GM23338 (cell line): ENCODE results near the gene PNPLA5. TPM values are rescaled to one million over a fixed set of nuclear protein-coding genes. Genes with fewer than 3 reads are reported as not detected.

Experiments
- ATAC-seq: fragments of 200-7000 bp; cut with Tn5 transposase; 3 replicates; pipeline ENCODE4 v1.9.1; 2020
- DNase-seq: peaks from one replicate; pipeline ENCODE4 v3.0.0-alpha.2; 2015; ENCODE audit warnings: low spot score
- H2AFZ ChIP-seq: fragments of 200-600 bp; sonication (generic); 2 replicates; pipeline ENCODE4 v1.8.0; 2016; ENCODE audit warnings: antibody characterized with exemption, mild to moderate bottlenecking, moderate library complexity
- H3F3A ChIP-seq: fragments of 200-600 bp; sonication (generic); replicated peaks from 2 replicates; pipeline ENCODE4 v1.8.0; 2017; ENCODE audit warnings: antibody characterized with exemption, mixed run types, low read depth
- H3K27ac ChIP-seq: fragments of 200-600 bp; sonication (generic); 2 replicates; pipeline ENCODE4 v1.6.1; 2016; ENCODE audit warnings: low read depth
- H3K27me3 ChIP-seq: fragments of 200-600 bp; sonication (generic); 2 replicates; pipeline ENCODE4 v1.8.0; 2016; ENCODE audit warnings: mild to moderate bottlenecking, mixed run types, moderate library complexity; ENCODE audit not compliant: insufficient read depth
- H3K36me3 ChIP-seq: fragments of 200-600 bp; sonication (generic); 2 replicates; pipeline ENCODE4 v1.8.0; 2016; ENCODE audit warnings: mild to moderate bottlenecking; ENCODE audit not compliant: insufficient read depth
- H3K4me1 ChIP-seq: fragments of 200-600 bp; sonication (generic); 2 replicates; pipeline ENCODE4 v1.8.0; 2016; ENCODE audit warnings: mild to moderate bottlenecking, moderate library complexity; ENCODE audit not compliant: insufficient read depth
- H3K4me2 ChIP-seq: fragments of 200-600 bp; sonication (generic); 2 replicates; pipeline ENCODE4 v1.7.1; 2017; ENCODE audit warnings: mixed run types
- H3K4me3 ChIP-seq: fragments of 200-600 bp; sonication (generic); 2 replicates; pipeline ENCODE4 v1.6.1; 2016; ENCODE audit warnings: mixed run types
- H3K79me2 ChIP-seq: fragments of 200-600 bp; sonication (generic); replicated peaks from 2 replicates; pipeline ENCODE4 v1.8.0; 2017; ENCODE audit warnings: mild to moderate bottlenecking; ENCODE audit not compliant: insufficient read depth
- H3K9me2 ChIP-seq: fragments of 200-600 bp; sonication (generic); 2 replicates; pipeline ENCODE4 v1.8.0; 2017; ENCODE audit not compliant: insufficient read depth
- H4K20me1 ChIP-seq: fragments of 200-600 bp; sonication (generic); replicated peaks from 2 replicates; pipeline ENCODE4 v1.8.0; 2017; ENCODE audit warnings: mild to moderate bottlenecking; ENCODE audit not compliant: insufficient read depth
- H3K27ac Mint-ChIP-seq: 2 replicates; pipeline ENCODE4 v1.8.0; 2020; ENCODE audit warnings: inconsistent platforms, mild to moderate bottlenecking, moderate library complexity, mixed read lengths
- H3K27me3 Mint-ChIP-seq: 3 replicates; pipeline ENCODE4 v1.8.0; 2022; ENCODE audit warnings: low read depth, mild to moderate bottlenecking, moderate library complexity, mixed read lengths, inconsistent platforms; ENCODE audit not compliant: insufficient read depth, poor library complexity
- H3K36me3 Mint-ChIP-seq: 3 replicates; pipeline ENCODE4 v1.8.0; 2021; ENCODE audit warnings: low read depth, mild to moderate bottlenecking, inconsistent platforms, moderate library complexity, mixed read lengths
- H3K4me1 Mint-ChIP-seq: 3 replicates; pipeline ENCODE4 v1.8.0; 2020; ENCODE audit warnings: mild to moderate bottlenecking, inconsistent platforms, mixed read lengths
- H3K4me3 Mint-ChIP-seq: 3 replicates; pipeline ENCODE4 v1.8.0; 2021; ENCODE audit warnings: moderate library complexity, mild to moderate bottlenecking, inconsistent platforms, mixed read lengths
- H3K9me3 Mint-ChIP-seq: 3 replicates; pipeline ENCODE4 v1.8.0; 2020; ENCODE audit warnings: moderate library complexity, mild to moderate bottlenecking, inconsistent platforms, mixed read lengths
- CREB1 ChIP-seq: fragments of 250-450 bp; sonication (Bioruptor Pico); IDR thresholded peaks from 2 replicates; pipeline ENCODE4 v1.5.0; 2020; ENCODE audit warnings: low read depth, mild to moderate bottlenecking, moderate library complexity
- EZH2 ChIP-seq: fragments of 200-600 bp; sonication (generic); IDR thresholded peaks from one replicate; pipeline ENCODE4 v1.8.0; 2017; ENCODE audit warnings: antibody characterized with exemption, mild to moderate bottlenecking, low read depth; ENCODE audit not compliant: unreplicated experiment
- EZH2phosphoT487 ChIP-seq: fragments of 200-600 bp; sonication (generic); IDR thresholded peaks from one replicate; pipeline ENCODE4 v1.8.1; 2018; ENCODE audit warnings: antibody characterized with exemption; ENCODE audit not compliant: unreplicated experiment
- JUNB ChIP-seq: IDR thresholded peaks from one replicate; pipeline ENCODE4 v1.6.1; 2016; ENCODE audit warnings: antibody characterized with exemption; ENCODE audit not compliant: unreplicated experiment
- POLR2AphosphoS5 ChIP-seq: IDR thresholded peaks from 2 replicates; pipeline ENCODE4 v1.6.1; 2016; ENCODE audit warnings: antibody characterized with exemption, low read depth
- STAT1 ChIP-seq: IDR thresholded peaks from one replicate; pipeline ENCODE4 v1.6.1; 2016; ENCODE audit warnings: antibody characterized with exemption; ENCODE audit not compliant: unreplicated experiment
- ZNF114 ChIP-seq: fragments of 250-450 bp; sonication (Bioruptor Pico); IDR thresholded peaks from 2 replicates; pipeline ENCODE4 v1.5.0; 2020; ENCODE audit warnings: mild to moderate bottlenecking, moderate library complexity
- polyA plus RNA-seq: library from polyadenylated mRNA; unstranded; fragments of >200 nt; fragmentation: Nextera tagmentation; extraction: Ambion mirVana; gene quantifications from 2 replicates; pipeline ENCODE4 v1.2.1, GENCODE V29; 2016
- total RNA-seq: library from RNA; depleted of rRNA; stranded (reverse); fragments of >200 nt; shearing (Covaris generic); gene quantifications from 2 replicates; pipeline ENCODE4 v1.2.3, GENCODE V29; 2014
- TF ChIP-seq, protein P1 (sequence below): IDR thresholded peaks from 2 replicates; pipeline ENCODE4 v1.6.1; 2016; ENCODE audit warnings: antibody characterized with exemption
- TF ChIP-seq, protein P2 (sequence below): IDR thresholded peaks from one replicate; pipeline ENCODE4 v1.6.1; 2018; ENCODE audit warnings: antibody characterized with exemption; ENCODE audit not compliant: unreplicated experiment
- TF ChIP-seq, protein P3 (sequence below): fragments of 250-450 bp; sonication (Bioruptor Pico); IDR thresholded peaks from 2 replicates; pipeline ENCODE4 v1.5.0; 2020; ENCODE audit warnings: mild to moderate bottlenecking, moderate library complexity

The PNPLA5 gene
- total and polyA plus RNA-seq, 2 experiments from 2014 or later: 2.3 to 6.8 TPM

- TF ChIP-seq EZH2phosphoT487 (no peak), POLR2AphosphoS5 (no peak), JUNB (no peak), STAT1 (no peak), CREB1 (CRISPR knock-in tag) (no peak)
- TF ChIP-seq, protein P1, sequence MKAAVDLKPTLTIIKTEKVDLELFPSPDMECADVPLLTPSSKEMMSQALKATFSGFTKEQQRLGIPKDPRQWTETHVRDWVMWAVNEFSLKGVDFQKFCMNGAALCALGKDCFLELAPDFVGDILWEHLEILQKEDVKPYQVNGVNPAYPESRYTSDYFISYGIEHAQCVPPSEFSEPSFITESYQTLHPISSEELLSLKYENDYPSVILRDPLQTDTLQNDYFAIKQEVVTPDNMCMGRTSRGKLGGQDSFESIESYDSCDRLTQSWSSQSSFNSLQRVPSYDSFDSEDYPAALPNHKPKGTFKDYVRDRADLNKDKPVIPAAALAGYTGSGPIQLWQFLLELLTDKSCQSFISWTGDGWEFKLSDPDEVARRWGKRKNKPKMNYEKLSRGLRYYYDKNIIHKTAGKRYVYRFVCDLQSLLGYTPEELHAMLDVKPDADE: no peak
- TF ChIP-seq, protein P2, sequence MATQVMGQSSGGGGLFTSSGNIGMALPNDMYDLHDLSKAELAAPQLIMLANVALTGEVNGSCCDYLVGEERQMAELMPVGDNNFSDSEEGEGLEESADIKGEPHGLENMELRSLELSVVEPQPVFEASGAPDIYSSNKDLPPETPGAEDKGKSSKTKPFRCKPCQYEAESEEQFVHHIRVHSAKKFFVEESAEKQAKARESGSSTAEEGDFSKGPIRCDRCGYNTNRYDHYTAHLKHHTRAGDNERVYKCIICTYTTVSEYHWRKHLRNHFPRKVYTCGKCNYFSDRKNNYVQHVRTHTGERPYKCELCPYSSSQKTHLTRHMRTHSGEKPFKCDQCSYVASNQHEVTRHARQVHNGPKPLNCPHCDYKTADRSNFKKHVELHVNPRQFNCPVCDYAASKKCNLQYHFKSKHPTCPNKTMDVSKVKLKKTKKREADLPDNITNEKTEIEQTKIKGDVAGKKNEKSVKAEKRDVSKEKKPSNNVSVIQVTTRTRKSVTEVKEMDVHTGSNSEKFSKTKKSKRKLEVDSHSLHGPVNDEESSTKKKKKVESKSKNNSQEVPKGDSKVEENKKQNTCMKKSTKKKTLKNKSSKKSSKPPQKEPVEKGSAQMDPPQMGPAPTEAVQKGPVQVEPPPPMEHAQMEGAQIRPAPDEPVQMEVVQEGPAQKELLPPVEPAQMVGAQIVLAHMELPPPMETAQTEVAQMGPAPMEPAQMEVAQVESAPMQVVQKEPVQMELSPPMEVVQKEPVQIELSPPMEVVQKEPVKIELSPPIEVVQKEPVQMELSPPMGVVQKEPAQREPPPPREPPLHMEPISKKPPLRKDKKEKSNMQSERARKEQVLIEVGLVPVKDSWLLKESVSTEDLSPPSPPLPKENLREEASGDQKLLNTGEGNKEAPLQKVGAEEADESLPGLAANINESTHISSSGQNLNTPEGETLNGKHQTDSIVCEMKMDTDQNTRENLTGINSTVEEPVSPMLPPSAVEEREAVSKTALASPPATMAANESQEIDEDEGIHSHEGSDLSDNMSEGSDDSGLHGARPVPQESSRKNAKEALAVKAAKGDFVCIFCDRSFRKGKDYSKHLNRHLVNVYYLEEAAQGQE: no peak
Measured at GRCh38 chr22:43883719-43884415, 7.9 kb downstream of the PNPLA5 start (continued).

DNA sequence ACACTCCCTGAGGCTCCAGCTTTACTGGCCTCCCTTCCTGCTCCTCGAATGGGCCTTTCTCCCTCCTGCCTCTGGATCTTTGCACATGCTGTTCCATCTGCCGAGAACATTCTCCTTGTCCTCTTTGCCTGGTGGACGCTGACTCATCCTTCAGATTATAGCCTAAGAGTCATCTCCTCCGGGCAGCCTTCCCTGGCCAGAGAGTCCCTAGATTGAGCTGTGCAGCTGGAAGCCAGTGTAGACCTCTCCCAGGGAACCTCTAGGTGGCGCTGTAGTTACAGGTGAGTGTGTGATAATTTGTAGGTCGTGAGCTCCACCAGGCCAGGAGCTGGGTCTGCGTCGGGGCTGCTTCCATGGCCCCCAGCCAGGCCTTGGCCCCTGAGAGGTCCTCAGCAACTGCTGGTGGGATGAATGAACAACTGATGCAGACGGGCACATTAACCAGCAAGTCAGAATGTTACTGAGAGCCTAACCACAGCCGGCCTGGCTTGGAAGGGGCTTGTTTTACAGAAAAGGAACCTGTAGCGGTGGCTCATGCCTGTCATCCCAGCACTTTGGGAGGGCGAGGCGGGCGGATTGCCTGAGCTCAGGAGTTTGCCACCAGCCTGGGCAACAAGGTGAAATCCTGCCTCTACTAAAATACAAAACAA, 8.7 kb downstream of the PNPLA5 start:
- no peaks in the 10 kb centered on the region for H3K4me1 Mint-ChIP-seq
- peaks cover 6% of the 10 kb centered on the region for H3K27me3 Mint-ChIP-seq
- no peaks in the 10 kb centered on the region for H3K9me3 Mint-ChIP-seq
- peak; percentile 96 for DNase-seq
- Histone ChIP-seq H3K4me2 (no peak overlapping the region), H3K27ac (no peak overlapping the region), H2AFZ (no peak overlapping the region), H3K4me3 (no peak overlapping the region), H3K4me1 (no peaks in the 10 kb centered on the region), H3K27me3 (no peaks in the 10 kb centered on the region), H4K20me1 (no peaks in the 10 kb centered on the region; the same call in 1 of the 2 replicates), H3K36me3 (no peaks in the 10 kb centered on the region; the same call in 1 of the 2 replicates), H3K9me2 (no peaks in the 10 kb centered on the region), H3F3A (no peaks in the 10 kb centered on the region), H3K79me2 (no peaks in the 10 kb centered on the region)
- H3K4me3 Mint-ChIP-seq: no peak overlapping the region
- H3K36me3 Mint-ChIP-seq: peaks cover 16% of the 10 kb centered on the region
- no peak overlapping the region; the same call in 1 of the 2 replicates for H3K27ac Mint-ChIP-seq
- ATAC-seq: peak; percentile 92
- TF ChIP-seq EZH2 (no peak), ZNF114 (CRISPR knock-in tag) (no peak)
- TF ChIP-seq, protein P1: no peak
- TF ChIP-seq, protein P3, sequence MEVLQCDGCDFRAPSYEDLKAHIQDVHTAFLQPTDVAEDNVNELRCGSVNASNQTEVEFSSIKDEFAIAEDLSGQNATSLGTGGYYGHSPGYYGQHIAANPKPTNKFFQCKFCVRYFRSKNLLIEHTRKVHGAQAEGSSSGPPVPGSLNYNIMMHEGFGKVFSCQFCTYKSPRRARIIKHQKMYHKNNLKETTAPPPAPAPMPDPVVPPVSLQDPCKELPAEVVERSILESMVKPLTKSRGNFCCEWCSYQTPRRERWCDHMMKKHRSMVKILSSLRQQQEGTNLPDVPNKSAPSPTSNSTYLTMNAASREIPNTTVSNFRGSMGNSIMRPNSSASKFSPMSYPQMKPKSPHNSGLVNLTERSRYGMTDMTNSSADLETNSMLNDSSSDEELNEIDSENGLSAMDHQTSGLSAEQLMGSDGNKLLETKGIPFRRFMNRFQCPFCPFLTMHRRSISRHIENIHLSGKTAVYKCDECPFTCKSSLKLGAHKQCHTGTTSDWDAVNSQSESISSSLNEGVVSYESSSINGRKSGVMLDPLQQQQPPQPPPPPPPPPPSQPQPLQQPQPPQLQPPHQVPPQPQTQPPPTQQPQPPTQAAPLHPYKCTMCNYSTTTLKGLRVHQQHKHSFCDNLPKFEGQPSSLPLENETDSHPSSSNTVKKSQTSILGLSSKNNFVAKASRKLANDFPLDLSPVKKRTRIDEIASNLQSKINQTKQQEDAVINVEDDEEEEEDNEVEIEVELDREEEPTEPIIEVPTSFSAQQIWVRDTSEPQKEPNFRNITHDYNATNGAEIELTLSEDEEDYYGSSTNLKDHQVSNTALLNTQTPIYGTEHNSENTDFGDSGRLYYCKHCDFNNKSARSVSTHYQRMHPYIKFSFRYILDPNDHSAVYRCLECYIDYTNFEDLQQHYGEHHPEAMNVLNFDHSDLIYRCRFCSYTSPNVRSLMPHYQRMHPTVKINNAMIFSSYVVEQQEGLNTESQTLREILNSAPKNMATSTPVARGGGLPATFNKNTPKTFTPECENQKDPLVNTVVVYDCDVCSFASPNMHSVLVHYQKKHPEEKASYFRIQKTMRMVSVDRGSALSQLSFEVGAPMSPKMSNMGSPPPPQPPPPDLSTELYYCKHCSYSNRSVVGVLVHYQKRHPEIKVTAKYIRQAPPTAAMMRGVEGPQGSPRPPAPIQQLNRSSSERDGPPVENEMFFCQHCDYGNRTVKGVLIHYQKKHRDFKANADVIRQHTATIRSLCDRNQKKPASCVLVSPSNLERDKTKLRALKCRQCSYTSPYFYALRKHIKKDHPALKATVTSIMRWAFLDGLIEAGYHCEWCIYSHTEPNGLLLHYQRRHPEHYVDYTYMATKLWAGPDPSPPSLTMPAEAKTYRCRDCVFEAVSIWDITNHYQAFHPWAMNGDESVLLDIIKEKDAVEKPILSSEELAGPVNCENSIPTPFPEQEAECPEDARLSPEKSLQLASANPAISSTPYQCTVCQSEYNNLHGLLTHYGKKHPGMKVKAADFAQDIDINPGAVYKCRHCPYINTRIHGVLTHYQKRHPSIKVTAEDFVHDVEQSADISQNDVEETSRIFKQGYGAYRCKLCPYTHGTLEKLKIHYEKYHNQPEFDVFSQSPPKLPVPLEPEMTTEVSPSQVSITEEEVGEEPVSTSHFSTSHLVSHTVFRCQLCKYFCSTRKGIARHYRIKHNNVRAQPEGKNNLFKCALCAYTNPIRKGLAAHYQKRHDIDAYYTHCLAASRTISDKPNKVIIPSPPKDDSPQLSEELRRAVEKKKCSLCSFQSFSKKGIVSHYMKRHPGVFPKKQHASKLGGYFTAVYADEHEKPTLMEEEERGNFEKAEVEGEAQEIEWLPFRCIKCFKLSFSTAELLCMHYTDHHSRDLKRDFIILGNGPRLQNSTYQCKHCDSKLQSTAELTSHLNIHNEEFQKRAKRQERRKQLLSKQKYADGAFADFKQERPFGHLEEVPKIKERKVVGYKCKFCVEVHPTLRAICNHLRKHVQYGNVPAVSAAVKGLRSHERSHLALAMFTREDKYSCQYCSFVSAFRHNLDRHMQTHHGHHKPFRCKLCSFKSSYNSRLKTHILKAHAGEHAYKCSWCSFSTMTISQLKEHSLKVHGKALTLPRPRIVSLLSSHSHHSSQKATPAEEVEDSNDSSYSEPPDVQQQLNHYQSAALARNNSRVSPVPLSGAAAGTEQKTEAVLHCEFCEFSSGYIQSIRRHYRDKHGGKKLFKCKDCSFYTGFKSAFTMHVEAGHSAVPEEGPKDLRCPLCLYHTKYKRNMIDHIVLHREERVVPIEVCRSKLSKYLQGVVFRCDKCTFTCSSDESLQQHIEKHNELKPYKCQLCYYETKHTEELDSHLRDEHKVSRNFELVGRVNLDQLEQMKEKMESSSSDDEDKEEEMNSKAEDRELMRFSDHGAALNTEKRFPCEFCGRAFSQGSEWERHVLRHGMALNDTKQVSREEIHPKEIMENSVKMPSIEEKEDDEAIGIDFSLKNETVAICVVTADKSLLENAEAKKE (CRISPR knock-in tag): no peak
